ENCODE measurements around the gene ROPN1B.
"Not testable (repeated sequence)": the region's sequence is repeated elsewhere in the genome, so short reads cannot be mapped to it uniquely, and the experiment has no call there.

The ROPN1B gene

GRCh38 chr3:125965505-125965904 is 3.5 kb upstream of the ROPN1B start:
- no peaks in the 10 kb centered on the region for H3K9me3 ChIP-seq
- H3K36me3 ChIP-seq, result no peaks in the 10 kb centered on the region
- DNase-seq, result no peak
- intact Hi-C loops (cut with DNase I; ENCODE audit: low total_unique reads), result no loop called here
- no peaks in the 10 kb centered on the region for H3K4me1 ChIP-seq
- no peak overlapping the region for H3K4me3 ChIP-seq
- no peak overlapping the region for H3K27ac ChIP-seq
- TF ChIP-seq CTCF (IDR thresholded peaks at IDR 0.05), result no peak
- peaks cover 0 to 10% of the 10 kb centered on the region in 2 donors for H3K27me3 ChIP-seq

- intact Hi-C loops (cut with DNase I; ENCODE audit: low total_unique reads), result no loop called here
- no peaks in the 10 kb centered on the region for H3K27me3 ChIP-seq
Observed at GRCh38 chr3:125967156-125967555, 1.8 kb upstream of the ROPN1B start.

GRCh38 chr3:125968121-125968520 is 857 bp upstream of the ROPN1B start:
- DNase-seq; H3K27me3 ChIP-seq; H3K27ac ChIP-seq; H3K9me3 ChIP-seq; intact Hi-C loops (cut with DNase I; ENCODE audit: low total_unique reads); H3K36me3 ChIP-seq; H3K4me1 ChIP-seq; H3K4me3 ChIP-seq: not testable (repeated sequence)

More at GRCh38 chr3:125967156-125967555, 1.8 kb upstream of the ROPN1B start:
- TF ChIP-seq CTCF (IDR thresholded peaks at IDR 0.05), result no peak
- Histone ChIP-seq H3K36me3 (no peaks in the 10 kb centered on the region), H3K9me3 (no peaks in the 10 kb centered on the region), H3K4me1 (peaks cover 0 to 7% (median 3%) of the 10 kb centered on the region in 4 donors), H3K4me3 (no peak overlapping the region), H3K27ac (no peak overlapping the region)
- no peak for DNase-seq

GRCh38 chr3:125971997-125972944 is 3.3 kb downstream of the ROPN1B start:
- H3K4me1 ChIP-seq; H3K9me3 ChIP-seq; intact Hi-C loops (cut with DNase I; ENCODE audit: low total_unique reads); H3K36me3 ChIP-seq; H3K27ac ChIP-seq; H3K27me3 ChIP-seq: not testable (repeated sequence)
- peak; percentile 69 to 71 for TF ChIP-seq CTCF (IDR thresholded peaks at IDR 0.05)
- H3K4me3 ChIP-seq, result peak overlapping the region; percentile 32 to 36
- DNase-seq, result peak; percentile 32 to 68

- H3K4me3 ChIP-seq; intact Hi-C loops (cut with DNase I; ENCODE audit: low total_unique reads); H3K9me3 ChIP-seq; H3K27ac ChIP-seq; H3K36me3 ChIP-seq; H3K27me3 ChIP-seq; DNase-seq: not testable (repeated sequence)
- H3K4me1 ChIP-seq, result peaks cover 0 to 16% (median 3%) of the 10 kb centered on the region in 4 donors
Observed at GRCh38 chr3:125975245-125976002, 6.4 kb downstream of the ROPN1B start.

- H3K27me3 ChIP-seq; H3K36me3 ChIP-seq; H3K9me3 ChIP-seq; H3K27ac ChIP-seq; H3K4me3 ChIP-seq; intact Hi-C loops (cut with DNase I; ENCODE audit: low total_unique reads); DNase-seq: not testable (repeated sequence)
- H3K4me1 ChIP-seq, result peaks cover 0 to 16% (median 3%) of the 10 kb centered on the region in 4 donors
Observed at GRCh38 chr3:125976003-125976390, 7.0 kb downstream of the ROPN1B start.

GRCh38 chr3:125977104-125977503 is 8.1 kb downstream of the ROPN1B start:
- H3K4me1 ChIP-seq; H3K9me3 ChIP-seq; H3K27me3 ChIP-seq; DNase-seq; H3K27ac ChIP-seq; H3K4me3 ChIP-seq; intact Hi-C loops (cut with DNase I; ENCODE audit: low total_unique reads); H3K36me3 ChIP-seq: not testable (repeated sequence)

- DNase-seq; intact Hi-C loops (cut with DNase I; ENCODE audit: low total_unique reads); H3K4me1 ChIP-seq; H3K9me3 ChIP-seq; H3K27ac ChIP-seq; H3K27me3 ChIP-seq; H3K36me3 ChIP-seq; H3K4me3 ChIP-seq: not testable (repeated sequence)
Observed at GRCh38 chr3:125984951-125985350, 16.0 kb downstream of the ROPN1B start.

Measured in tibial artery (tissue), 4 donors.